Neutrophil (primary cell): ENCODE data around the gene SCLY.

ENCODE experiments used
- H3K27ac ChIP-seq: fragments of 200-600 bp; sonication (generic); 2 replicates; pipeline ENCODE4 v1.5.1; 2016; ENCODE audit warnings: mild to moderate bottlenecking, moderate library complexity
- H3K27me3 ChIP-seq: fragments of 200-600 bp; sonication (generic); 2 replicates; pipeline ENCODE4 v1.6.0; 2016; ENCODE audit warnings: mild to moderate bottlenecking
- H3K36me3 ChIP-seq: fragments of 200-600 bp; sonication (generic); 2 replicates; pipeline ENCODE4 v1.5.1; 2017
- H3K4me1 ChIP-seq, 2 experiments: fragments of 200-600 bp in 1 of 2; sonication (generic) in 1 of 2; 1 replicate in 1 of 2; 2 replicates in 1 of 2; pipeline versions ENCODE4 v1.5.1 to v1.6.1; 2013 to 2016; ENCODE audit warnings: low read depth in 1 of 2, low read length in 1 of 2, mild to moderate bottlenecking in 1 of 2, moderate library complexity in 1 of 2; ENCODE audit not compliant: control insufficient read depth in 1 of 2, insufficient read depth in 1 of 2
- H3K4me3 ChIP-seq, 2 experiments: fragments of 200-600 bp in 1 of 2; sonication (generic) in 1 of 2; 1 replicate in 1 of 2; 2 replicates in 1 of 2; pipeline ENCODE4 v1.5.1; 2013 to 2016; ENCODE audit warnings: low read depth in 1 of 2, low read length in 1 of 2, mild to moderate bottlenecking in 1 of 2, moderate library complexity in 1 of 2
- H3K9me3 ChIP-seq: fragments of 200-600 bp; sonication (generic); 2 replicates; pipeline ENCODE4 v1.5.1; 2016
- CTCF ChIP-seq: fragments of 200-600 bp; sonication (generic); IDR thresholded peaks from 2 replicates; pipeline ENCODE4 v1.5.1; 2016; ENCODE audit warnings: antibody characterized with exemption

Gene SCLY

GRCh38 chr2:238079874-238080327 is 19.1 kb downstream of the SCLY start:
- H3K27me3 ChIP-seq: no peaks in the 10 kb centered on the region
- peaks cover 25% of the 10 kb centered on the region for H3K36me3 ChIP-seq
- no peaks in the 10 kb centered on the region for H3K4me1 ChIP-seq
- no peaks in the 10 kb centered on the region for H3K9me3 ChIP-seq
- H3K27ac ChIP-seq: no peak overlapping the region
- H3K4me3 ChIP-seq: no peak overlapping the region
- no peak for TF ChIP-seq CTCF

- Histone ChIP-seq H3K27me3 (no peaks in the 10 kb centered on the region), H3K9me3 (no peaks in the 10 kb centered on the region), H3K4me3 (no peak overlapping the region), H3K36me3 (peaks cover 25% of the 10 kb centered on the region), H3K27ac (no peak overlapping the region), H3K4me1 (no peaks in the 10 kb centered on the region)
- no peak for TF ChIP-seq CTCF
Observed at GRCh38 chr2:238080518-238080917, 19.7 kb downstream of the SCLY start.

GRCh38 chr2:238081150-238081549 is 20.3 kb downstream of the SCLY start:
- H3K4me3 ChIP-seq: no peak overlapping the region
- no peak for TF ChIP-seq CTCF
- H3K27me3 ChIP-seq: no peaks in the 10 kb centered on the region
- no peaks in the 10 kb centered on the region for H3K9me3 ChIP-seq
- no peaks in the 10 kb centered on the region for H3K4me1 ChIP-seq
- no peak overlapping the region for H3K27ac ChIP-seq
- peaks cover 25% of the 10 kb centered on the region for H3K36me3 ChIP-seq

- H3K4me1 ChIP-seq: peaks cover 0 to under 1% of the 10 kb centered on the region in 2 experiments
- H3K36me3 ChIP-seq: peaks cover 25% of the 10 kb centered on the region
- H3K4me3 ChIP-seq: no peak overlapping the region
- no peaks in the 10 kb centered on the region for H3K9me3 ChIP-seq
- no peaks in the 10 kb centered on the region for H3K27me3 ChIP-seq
- TF ChIP-seq CTCF: no peak
- H3K27ac ChIP-seq: no peak overlapping the region
Observed at GRCh38 chr2:238081561-238081960, 20.8 kb downstream of the SCLY start.

GRCh38 chr2:238082151-238082550 is 21.4 kb downstream of the SCLY start:
- Histone ChIP-seq H3K4me1 (peaks cover 5 to 6% of the 10 kb centered on the region in 2 experiments), H3K9me3 (no peaks in the 10 kb centered on the region), H3K36me3 (peaks cover 25% of the 10 kb centered on the region), H3K27me3 (no peaks in the 10 kb centered on the region), H3K27ac (no peak overlapping the region), H3K4me3 (no peak overlapping the region)
- no peak for TF ChIP-seq CTCF

- TF ChIP-seq CTCF: no peak
- H3K27ac ChIP-seq: no peak overlapping the region
Observed at GRCh38 chr2:238082827-238083226, 22.0 kb downstream of the SCLY start.

More at GRCh38 chr2:238082827-238083226, 22.0 kb downstream of the SCLY start:
- Histone ChIP-seq H3K4me1 (peaks cover 8 to 13% of the 10 kb centered on the region in 2 experiments), H3K9me3 (no peaks in the 10 kb centered on the region), H3K27me3 (no peaks in the 10 kb centered on the region), H3K4me3 (no peak overlapping the region), H3K36me3 (peaks cover 25% of the 10 kb centered on the region)
